ENCODE data around the gene CYB5R2. TPM values are rescaled to one million over a fixed set of nuclear protein-coding genes. Genes with fewer than 3 reads are reported as not detected.

Gene CYB5R2
- total and polyA plus RNA-seq, 8 donors: 4.1 to 18.3 (median 10.3) TPM; not detected in 1

- Histone ChIP-seq H3K4me1 (peaks cover 0 to 26% (median 0%) of the 10 kb centered on the region in 4 donors), H3K4me3 (no peak overlapping the region), H3K9me3 (no peaks in the 10 kb centered on the region), H3K27ac (no peak overlapping the region), H3K27me3 (no peaks in the 10 kb centered on the region), H3K36me3 (peaks cover 39 to 80% (median 70%) of the 10 kb centered on the region in 4 donors)
- WGBS, 5 donors: 54 to 87% (median 71%) methylated on average over 2 to 3 of the region's 3 CpGs
- no peak for TF ChIP-seq EP300 (IDR thresholded peaks at IDR 0.05)
- TF ChIP-seq POLR2AphosphoS5 (IDR thresholded peaks at IDR 0.05): no peak
- TF ChIP-seq CTCF (IDR thresholded peaks at IDR 0.05): no peak
- TF ChIP-seq POLR2A (IDR thresholded peaks at IDR 0.05): no peak
- intact Hi-C loops (cut with DNase I; ENCODE audit: low total_unique reads): no loop called here
- no peak for DNase-seq
Observed at GRCh38 chr11:7648264-7648663, 25.0 kb downstream of the CYB5R2 start.

- Histone ChIP-seq H3K9me3 (no peaks in the 10 kb centered on the region), H3K27ac (no peak overlapping the region), H3K4me1 (peaks cover 0 to 23% (median 0%) of the 10 kb centered on the region in 4 donors), H3K4me3 (no peak overlapping the region), H3K36me3 (peaks cover 31 to 80% (median 69%) of the 10 kb centered on the region in 4 donors), H3K27me3 (no peaks in the 10 kb centered on the region)
- no peak for DNase-seq
- intact Hi-C loops (cut with DNase I; ENCODE audit: low total_unique reads): no loop called here
- no peak for TF ChIP-seq EP300 (IDR thresholded peaks at IDR 0.05)
- TF ChIP-seq CTCF (IDR thresholded peaks at IDR 0.05): no peak
- TF ChIP-seq POLR2AphosphoS5 (IDR thresholded peaks at IDR 0.05): no peak
- TF ChIP-seq POLR2A (IDR thresholded peaks at IDR 0.05): no peak
- WGBS, 5 donors: 78 to 92% (median 87%) methylated on average over 2 of the region's 2 CpGs
Observed at GRCh38 chr11:7646866-7647265, 26.4 kb downstream of the CYB5R2 start.

GRCh38 chr11:7645206-7645605 is 28.1 kb downstream of the CYB5R2 start:
- 77 to 89% (median 83%) methylated on average over 3 of the region's 3 CpGs for WGBS, 5 donors
- no peaks in the 10 kb centered on the region for H3K27me3 ChIP-seq
- no peaks in the 10 kb centered on the region for H3K9me3 ChIP-seq
- DNase-seq: no peak
- H3K36me3 ChIP-seq: peaks cover 34 to 80% (median 69%) of the 10 kb centered on the region in 4 donors
- H3K27ac ChIP-seq: no peak overlapping the region
- intact Hi-C loops (cut with DNase I; ENCODE audit: low total_unique reads): no loop called here
- H3K4me3 ChIP-seq: no peak overlapping the region
- peaks cover 0 to 14% (median 0%) of the 10 kb centered on the region in 4 donors for H3K4me1 ChIP-seq
- TF ChIP-seq POLR2AphosphoS5 (IDR thresholded peaks at IDR 0.05): no peak
- TF ChIP-seq EP300 (IDR thresholded peaks at IDR 0.05): no peak
- TF ChIP-seq CTCF (IDR thresholded peaks at IDR 0.05): no peak
- TF ChIP-seq POLR2A (IDR thresholded peaks at IDR 0.05): no peak

DNA sequence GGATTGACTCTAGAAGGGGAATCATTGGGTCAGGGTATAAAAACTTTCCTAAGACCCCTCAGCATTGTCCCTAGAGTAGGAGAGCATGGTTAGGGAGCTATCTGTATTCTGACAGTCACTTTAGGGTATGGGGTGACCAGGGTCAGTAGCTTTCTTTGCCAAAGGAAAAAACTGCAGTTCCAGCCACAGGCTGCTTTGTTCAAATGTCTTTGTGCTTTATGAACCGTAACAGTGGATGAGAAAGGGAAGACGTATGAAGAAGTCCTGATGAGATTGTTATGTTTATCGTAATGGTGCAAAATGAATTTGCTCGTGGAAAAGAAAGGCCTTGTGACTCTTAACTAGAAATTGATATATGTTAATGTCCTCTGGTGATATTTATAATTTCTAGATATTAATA is 30.0 kb downstream of the CYB5R2 start:
- Histone ChIP-seq H3K4me1 (peaks cover 7 to 30% (median 11%) of the 10 kb centered on the region in 4 donors), H3K27ac (no peak overlapping the region), H3K27me3 (no peaks in the 10 kb centered on the region), H3K36me3 (peaks cover 20 to 71% (median 54%) of the 10 kb centered on the region in 4 donors), H3K4me3 (no peak overlapping the region), H3K9me3 (no peaks in the 10 kb centered on the region)
- DNase-seq: no peak
- TF ChIP-seq POLR2A (IDR thresholded peaks at IDR 0.05): no peak
- no peak for TF ChIP-seq EP300 (IDR thresholded peaks at IDR 0.05)
- TF ChIP-seq CTCF (IDR thresholded peaks at IDR 0.05): no peak
- TF ChIP-seq POLR2AphosphoS5 (IDR thresholded peaks at IDR 0.05): no peak
- intact Hi-C loops (cut with DNase I; ENCODE audit: low total_unique reads): no loop called here
- 56 to 75% (median 68%) methylated on average over 4 of the region's 4 CpGs for WGBS, 5 donors

All from stomach (tissue), 9 donors.